IMR-90 (cell line): ENCODE results near the gene SBF1. TPM values are rescaled to one million over a fixed set of nuclear protein-coding genes. Genes with fewer than 3 reads are reported as not detected.

Experiments
- ATAC-seq: fragments of 200-7000 bp; cut with Tn5 transposase; 2 replicates; pipeline ENCODE4 v1.9.1; 2020; ENCODE audit warnings: low read depth, mild to moderate bottlenecking, moderate library complexity
- BruUV-seq: library from RNA; stranded (reverse); fragments of 400-500 nt; replicated peaks from 2 replicates; lab custom pipeline; 2021; lab: Mats Ljungman, UMichigan
- CTCF ChIA-PET: fragments of 300-600 bp; formaldehyde crosslinking; extraction: SDS; loops from one replicate; lab custom pipeline; 2021; ENCODE audit warnings: antibody characterized with exemption; lab: Yijun Ruan, JAX
- POLR2A ChIA-PET: fragments of 300-600 bp; sonication (Branson Sonifier 250); formaldehyde crosslinking; loops from one replicate; lab custom pipeline; 2022; ENCODE audit warnings: antibody characterized with exemption; ENCODE audit not compliant: unreplicated experiment; lab: Charles Lee
- DNase-seq: peaks from one replicate; pipeline ENCODE4 v3.0.0; 2013
- H2AFZ ChIP-seq: replicated peaks from 2 replicates; pipeline ENCODE3; 2013; ENCODE audit warnings: low read length, mild to moderate bottlenecking; ENCODE audit not compliant: poor library complexity
- H2AK5ac ChIP-seq: 2 replicates; pipeline ENCODE4 v1.6.1; 2013; ENCODE audit warnings: low read depth, low read length, inconsistent platforms
- H2AK9ac ChIP-seq: replicated peaks from 2 replicates; pipeline ENCODE3; 2013; ENCODE audit warnings: mild to moderate bottlenecking, low read depth, low read length, moderate library complexity; ENCODE audit not compliant: poor library complexity
- H2BK120ac ChIP-seq: 2 replicates; pipeline ENCODE4 v1.6.1; 2013; ENCODE audit warnings: low read depth, low read length, inconsistent platforms
- H2BK15ac ChIP-seq: 3 replicates; pipeline ENCODE4 v1.6.1; 2013; ENCODE audit warnings: low read depth, low read length, inconsistent platforms
- H2BK20ac ChIP-seq: 2 replicates; pipeline ENCODE4 v1.6.1; 2013; ENCODE audit warnings: low read depth, mild to moderate bottlenecking, inconsistent platforms, low read length, moderate library complexity
- H2BK5ac ChIP-seq: 2 replicates; pipeline ENCODE4 v1.6.1; 2013; ENCODE audit warnings: mild to moderate bottlenecking, low read depth, low read length, inconsistent platforms; ENCODE audit not compliant: poor library complexity, severe bottlenecking
- H3K14ac ChIP-seq: replicated peaks from 2 replicates; pipeline ENCODE4 v1.6.1; 2013; ENCODE audit warnings: low read depth, low read length, inconsistent platforms
- H3K18ac ChIP-seq: 2 replicates; pipeline ENCODE4 v1.6.1; 2013; ENCODE audit warnings: low read depth, low read length, control low read depth
- H3K23ac ChIP-seq: 2 replicates; pipeline ENCODE4 v1.6.1; 2013; ENCODE audit warnings: low read depth, low read length, inconsistent platforms
- H3K27ac ChIP-seq: 2 replicates; pipeline ENCODE4 v1.5.1; 2013; ENCODE audit warnings: mild to moderate bottlenecking, control low read depth, low read length; ENCODE audit not compliant: insufficient read depth
- H3K27me3 ChIP-seq: 2 replicates; pipeline ENCODE4 v1.6.1; 2013; ENCODE audit warnings: low read length; ENCODE audit not compliant: control insufficient read depth, insufficient read depth
- H3K36me3 ChIP-seq: 2 replicates; pipeline ENCODE4 v1.6.1; 2013; ENCODE audit warnings: low read length, mixed read lengths; ENCODE audit not compliant: control insufficient read depth, insufficient read depth
- H3K4ac ChIP-seq: 2 replicates; pipeline ENCODE4 v1.6.1; 2013; ENCODE audit warnings: low read depth, low read length, inconsistent platforms
- H3K4me1 ChIP-seq: 2 replicates; pipeline ENCODE4 v1.6.1; 2013; ENCODE audit warnings: low read length, mixed read lengths; ENCODE audit not compliant: control insufficient read depth, insufficient read depth
- H3K4me2 ChIP-seq: 2 replicates; pipeline ENCODE4 v1.6.1; 2013; ENCODE audit warnings: low read depth, mild to moderate bottlenecking, control low read depth, low read length, moderate library complexity
- H3K4me3 ChIP-seq: 2 replicates; pipeline ENCODE4 v1.5.1; 2013; ENCODE audit warnings: low read depth, mild to moderate bottlenecking, control low read depth, low read length, moderate library complexity; ENCODE audit not compliant: insufficient read depth
- H3K56ac ChIP-seq: 2 replicates; pipeline ENCODE4 v1.6.1; 2013; ENCODE audit warnings: low read length, inconsistent platforms; ENCODE audit not compliant: insufficient read depth; ENCODE audit errors: extremely low read depth
- H3K79me1 ChIP-seq, 2 experiments: 2 replicates each; pipeline ENCODE4 v1.6.1; 2013; ENCODE audit warnings: low read length in 2 of 2, inconsistent platforms in 1 of 2, low read depth in 1 of 2
- H3K9ac ChIP-seq: 2 replicates; pipeline ENCODE4 v1.6.1; 2013; ENCODE audit warnings: low read depth, low read length, control low read depth
- H3K9me1 ChIP-seq: 2 replicates; pipeline ENCODE4 v1.6.1; 2013; ENCODE audit warnings: low read length, inconsistent platforms; ENCODE audit not compliant: insufficient read depth
- H3K9me3 ChIP-seq: 2 replicates; pipeline ENCODE4 v1.6.1; 2013; ENCODE audit warnings: low read length; ENCODE audit not compliant: control insufficient read depth, insufficient read depth
- H4K20me1 ChIP-seq: 2 replicates; pipeline ENCODE4 v1.6.1; 2013; ENCODE audit warnings: low read length, inconsistent platforms; ENCODE audit not compliant: insufficient read depth
- H4K5ac ChIP-seq: 2 replicates; pipeline ENCODE4 v1.6.1; 2013; ENCODE audit warnings: mild to moderate bottlenecking, low read depth, low read length, control low read depth
- H4K8ac ChIP-seq, 2 experiments: 2 replicates each; pipeline ENCODE4 v1.6.1; 2013; ENCODE audit warnings: low read depth in 2 of 2, low read length in 2 of 2, control low read depth in 1 of 2, inconsistent platforms in 1 of 2
- H4K91ac ChIP-seq: 2 replicates; pipeline ENCODE4 v1.6.1; 2013; ENCODE audit warnings: low read depth, low read length, inconsistent platforms; ENCODE audit not compliant: insufficient read depth
- BHLHE40 ChIP-seq: fragments of 150-350 bp; IDR thresholded peaks from 2 replicates; pipeline ENCODE4 v1.6.1; 2016; ENCODE audit warnings: mild to moderate bottlenecking, low read depth, low read length
- MAFK ChIP-seq: IDR thresholded peaks from 2 replicates; pipeline ENCODE4 v1.6.1; 2012; ENCODE audit warnings: low read depth, low read length, improper control_type of control experiment
- WGBS, 2 experiments: methylation state at CpG; one replicate each; pipeline versions ENCODE4 v1.1.5 to v1.1.7; 2013; ENCODE audit warnings: missing lambda C conversion rate in 2 of 2; ENCODE audit not compliant: insufficient read length in 1 of 2; ENCODE audit errors: extremely low coverage in 2 of 2; 5-methylcytosine and 5-hydroxymethylcytosine counted together
- dilution Hi-C: fragments of 300-500 bp; cut with HindIII; formaldehyde crosslinking; loops from one replicate; pipeline ENCODE4 v1.14.3; 2018; ENCODE audit warnings: low sequenced_read_pairs; ENCODE audit not compliant: unreplicated experiment
- in situ Hi-C: fragments of 300-500 bp; cut with MboI; formaldehyde crosslinking; loops from 3 replicates; pipeline ENCODE4 v1.14.3; 2019; ENCODE audit warnings: low sequenced_read_pairs, inconsistent platforms, mixed read lengths
- intact Hi-C: fragments of 100-400 bp; cut with micrococcal nuclease; formaldehyde crosslinking; loops from 2 replicates; pipeline ENCODE4 v1.10.0; 2022
- polyA plus RNA-seq, 3 experiments: library from polyadenylated mRNA; depleted of rRNA; stranded (reverse); fragments of >200 nt; gene quantifications; 2 replicates each; pipeline ENCODE4 v1.2.3, GENCODE V29; 2012; ENCODE audit warnings: low replicate concordance in 1 of 3
- total RNA-seq: library from RNA; depleted of rRNA; stranded (reverse); fragments of >200 nt; gene quantifications from 2 replicates; pipeline ENCODE4 v1.2.3, GENCODE V29; 2012

Gene SBF1
- total and polyA plus RNA-seq, 2 of the 4 experiments (the other 2 are of a cell fraction) = 21.5 to 33.2 TPM

- Histone ChIP-seq H3K27ac (no peak overlapping the region), H3K9me1 (no peaks in the 10 kb centered on the region), H3K4me3 (no peak overlapping the region), H2BK5ac (no peak overlapping the region), H2BK120ac (no peak overlapping the region), H2BK15ac (no peak overlapping the region), H3K79me1 (peaks cover 11 to 17% of the 10 kb centered on the region in 2 experiments; a peak in 3 of 4 replicates), H3K18ac (no peak overlapping the region), H3K56ac (no peak overlapping the region), H3K9ac (no peak overlapping the region), H4K8ac (no peak overlapping the region), H3K4ac (no peak overlapping the region), H2BK20ac (no peak overlapping the region), H2AK5ac (no peak overlapping the region), H3K23ac (no peak overlapping the region), H3K9me3 (no peaks in the 10 kb centered on the region), H3K27me3 (no peaks in the 10 kb centered on the region), H4K20me1 (peaks cover 15% of the 10 kb centered on the region), H4K5ac (no peak overlapping the region), H3K4me1 (no peaks in the 10 kb centered on the region), H2AFZ (no peak overlapping the region), H2AK9ac (no peak overlapping the region), H3K14ac (no peak overlapping the region), H3K36me3 (peaks cover 64% of the 10 kb centered on the region), H4K91ac (no peak overlapping the region), H3K4me2 (no peak overlapping the region)
- no peak for TF ChIP-seq BHLHE40
- no peak for TF ChIP-seq MAFK
- no TSS peak for BruUV-seq
- ATAC-seq (no peak), DNase-seq (no peak)
- intact Hi-C loops (no loop called here), in situ Hi-C loops (no loop called here), dilution Hi-C loops (no loop called here)
- ChIA-PET POLR2A (no interaction called here), CTCF (no interaction called here)
- WGBS, 2 experiments = no CpG with 5 or more reads among the region's 8 CpGs
Observed at GRCh38 chr22:50416996-50417395, 57.8 kb downstream of the SBF1 start.
